Measurements from ENCODE around the gene LRRC43.
A peak's percentile ranks its signal among the peaks of the same experiment; 100 is the strongest.
"Not testable (repeated sequence)": the region's sequence is repeated elsewhere in the genome, so short reads cannot be mapped to it uniquely, and the experiment has no call there.

The LRRC43 gene

GRCh38 chr12:122158700-122159285 is 24.1 kb upstream of the LRRC43 start:
- no peak for DNase-seq

GRCh38 chr12:122159882-122160281 is 23.0 kb upstream of the LRRC43 start:
- DNase-seq: no peak

GRCh38 chr12:122160761-122161160 is 22.2 kb upstream of the LRRC43 start:
- DNase-seq: no peak

- no peak for DNase-seq
These were observed 21.2 kb upstream of the LRRC43 start for GRCh38 chr12:122161682-122162081.

GRCh38 chr12:122162976-122163375 is 19.9 kb upstream of the LRRC43 start:
- DNase-seq: no peak

GRCh38 chr12:122166422-122167349 is 16.2 kb upstream of the LRRC43 start:
- no peak for DNase-seq

GRCh38 chr12:122167356-122167925 is 15.5 kb upstream of the LRRC43 start:
- DNase-seq: no peak

GRCh38 chr12:122168492-122168891 is 14.4 kb upstream of the LRRC43 start:
- DNase-seq: no peak

- DNase-seq: no peak
These were observed 11.5 kb upstream of the LRRC43 start for GRCh38 chr12:122171399-122171798.

GRCh38 chr12:122172262-122172939 is 10.5 kb upstream of the LRRC43 start:
- DNase-seq: no peak

- DNase-seq: no peak
These were observed 8.6 kb upstream of the LRRC43 start, which contains the start of gene IL31 for GRCh38 chr12:122174155-122174845. IL31 (minus strand) TSS chr12:122174221; CDS start chr12:122174172, 49 bp downstream.

- DNase-seq: not testable (repeated sequence)
These were observed 6.5 kb upstream of the LRRC43 start for GRCh38 chr12:122176473-122176872.

- no peak for DNase-seq
These were observed 641 bp downstream of the LRRC43 start for GRCh38 chr12:122183588-122183940.

GRCh38 chr12:122184517-122184916 is 1.6 kb downstream of the LRRC43 start:
- DNase-seq: no peak

- no peak for DNase-seq
These were observed 2.2 kb downstream of the LRRC43 start for GRCh38 chr12:122185079-122185478.

GRCh38 chr12:122185494-122186082 is 2.7 kb downstream of the LRRC43 start:
- no peak for DNase-seq

GRCh38 chr12:122187466-122187865 is 4.5 kb downstream of the LRRC43 start:
- DNase-seq: no peak

GRCh38 chr12:122189626-122190475 is 6.9 kb downstream of the LRRC43 start:
- DNase-seq: no peak

GRCh38 chr12:122190842-122191668 is 8.1 kb downstream of the LRRC43 start:
- DNase-seq: peak; percentile 42

- DNase-seq: no peak
These were observed 9.5 kb downstream of the LRRC43 start for GRCh38 chr12:122192441-122192840.
